ENCODE measurements around the gene POC1A.

The POC1A gene

GRCh38 chr3:52154135-52155094 is at the start of gene POC1A:
POC1A (minus strand) TSS chr3:52154423; CDS start chr3:52154372, 51 bp downstream.
- peak; percentile 92 for DNase-seq

- no peak for DNase-seq
Observed at GRCh38 chr3:52203701-52204100, 49.5 kb upstream of the POC1A start.

- no peak for DNase-seq
Observed at GRCh38 chr3:52202384-52203077, 48.3 kb upstream of the POC1A start.

- no peak for DNase-seq
Observed at GRCh38 chr3:52200981-52201679, 46.9 kb upstream of the POC1A start.

GRCh38 chr3:52198643-52199608 is 44.7 kb upstream of the POC1A start:
- DNase-seq: no peak

GRCh38 chr3:52197842-52198625 is 43.8 kb upstream of the POC1A start, which contains the start of gene ALAS1:
ALAS1 (plus strand) TSS chr3:52198160; CDS start chr3:52199242, 1,082 bp downstream.
- peak; percentile 93 for DNase-seq

- DNase-seq: no peak
Observed at GRCh38 chr3:52197499-52197841, 43.2 kb upstream of the POC1A start.

- no peak for DNase-seq
Observed at GRCh38 chr3:52196977-52197376, 42.8 kb upstream of the POC1A start.

- DNase-seq: no peak
Observed at GRCh38 chr3:52195823-52196331, 41.7 kb upstream of the POC1A start.

- DNase-seq: no peak
Observed at GRCh38 chr3:52195291-52195597, 41.0 kb upstream of the POC1A start.

- DNase-seq: no peak
Observed at GRCh38 chr3:52194485-52195290, 40.5 kb upstream of the POC1A start.

GRCh38 chr3:52193065-52193464 is 38.8 kb upstream of the POC1A start:
- peak; percentile 43 for DNase-seq

GRCh38 chr3:52191663-52192062 is 37.4 kb upstream of the POC1A start:
- DNase-seq: no peak

GRCh38 chr3:52190294-52191074 is 36.3 kb upstream of the POC1A start:
- DNase-seq: peak; percentile 80

- DNase-seq: no peak
Observed at GRCh38 chr3:52188556-52188955, 34.3 kb upstream of the POC1A start.

- DNase-seq: no peak
Observed at GRCh38 chr3:52186729-52187128, 32.5 kb upstream of the POC1A start.

- DNase-seq: no peak
Observed at GRCh38 chr3:52185837-52186236, 31.6 kb upstream of the POC1A start.

- no peak for DNase-seq
Observed at GRCh38 chr3:52185311-52185710, 31.1 kb upstream of the POC1A start.

GRCh38 chr3:52184690-52185089 is 30.5 kb upstream of the POC1A start:
- no peak for DNase-seq

Measured in midbrain (tissue), 1 donor.